Measurements from ENCODE around the gene NFIC. TPM values are rescaled to one million over a fixed set of nuclear protein-coding genes. Genes with fewer than 3 reads are reported as not detected.

The NFIC gene
- total and polyA plus RNA-seq, 2 of the 4 experiments (the other 2 are of a cell fraction), result 21.9 to 32.1 TPM

- peaks cover 9% of the 10 kb centered on the region; the same call in 1 of the 2 replicates for H3K9me1 ChIP-seq (ENCODE audit: insufficient read depth, low read length)
- ATAC-seq (ENCODE audit: low read depth) (no peak), DNase-seq (peak; percentile 78)
- no peak overlapping the region for H3K56ac ChIP-seq (ENCODE audit: extremely low read depth, insufficient read depth, low read length)
- H3K9me3 ChIP-seq (ENCODE audit: control insufficient read depth, insufficient read depth, low read length), result no peaks in the 10 kb centered on the region
- no peaks in the 10 kb centered on the region for H3K27me3 ChIP-seq (ENCODE audit: control insufficient read depth, insufficient read depth, low read length)
- in situ Hi-C loops (cut with MboI; ENCODE audit: low sequenced_read_pairs) (no loop called here), intact Hi-C loops (cut with micrococcal nuclease) (no loop called here), dilution Hi-C loops (cut with HindIII; ENCODE audit: low sequenced_read_pairs, unreplicated experiment) (no loop called here)
- H3K79me1 ChIP-seq (ENCODE audit: low read depth in 1 of 2, low read length in 2 of 2), result peaks cover 8 to 44% of the 10 kb centered on the region in 2 experiments; a peak in 3 of 4 replicates
- no peak overlapping the region for H3K4ac ChIP-seq (ENCODE audit: low read depth, low read length)
- H4K20me1 ChIP-seq (ENCODE audit: insufficient read depth, low read length), result peaks cover 9% of the 10 kb centered on the region
- H2BK20ac ChIP-seq (ENCODE audit: low read depth, low read length), result no peak overlapping the region
- H3K27ac ChIP-seq (ENCODE audit: insufficient read depth, low read length), result no peak overlapping the region
- H3K4me2 ChIP-seq (ENCODE audit: low read depth, low read length), result no peak overlapping the region
- BruUV-seq (replicated peaks), result no TSS peak
- peak overlapping the region; percentile 76 for H2AFZ ChIP-seq (replicated peaks; ENCODE audit: low read length, poor library complexity)
- H2BK5ac ChIP-seq (ENCODE audit: low read depth, low read length, poor library complexity, severe bottlenecking), result no peak overlapping the region
- peak overlapping the region; percentile 50; the same call in 1 of the 2 replicates for H2AK5ac ChIP-seq (ENCODE audit: low read depth, low read length)
- WGBS, 2 experiments (ENCODE audit: extremely low coverage in 2 of 2, insufficient read length in 1 of 2), result 78% methylated on average over 4 of the region's 13 CpGs; no CpG with 5 or more reads in 1 of the 2 experiments
- CTCF ChIA-PET, result no interaction called here
- 0 out of 4 replicates have a peak overlapping the region, but pooled peaks of 1 of the 2 experiments have one; percentile 28 for H4K8ac ChIP-seq (ENCODE audit: low read depth in 2 of 2, low read length in 2 of 2)
- no peak overlapping the region for H3K9ac ChIP-seq (ENCODE audit: low read depth, low read length)
- no peak overlapping the region for H4K91ac ChIP-seq (ENCODE audit: insufficient read depth, low read depth, low read length)
- no peak overlapping the region for H3K23ac ChIP-seq (ENCODE audit: low read depth, low read length)
- H3K18ac ChIP-seq (ENCODE audit: low read depth, low read length), result no peak overlapping the region
- H3K4me3 ChIP-seq (ENCODE audit: insufficient read depth, low read depth, low read length), result no peak overlapping the region
- H3K36me3 ChIP-seq (ENCODE audit: control insufficient read depth, insufficient read depth, low read length), result no peaks in the 10 kb centered on the region
- H2BK15ac ChIP-seq (ENCODE audit: low read depth, low read length), result no peak overlapping the region; the same call in 2 of the 3 replicates
- H4K5ac ChIP-seq (ENCODE audit: low read depth, low read length), result no peak overlapping the region
- no peak for TF ChIP-seq RCOR1 (IDR thresholded peaks at IDR 0.05; ENCODE audit: insufficient replicate concordance, low read length)
- TF ChIP-seq CEBPB (IDR thresholded peaks at IDR 0.05; ENCODE audit: low read depth, low read length), result no peak
- peak; percentile 44; the same call in 1 of the 2 replicates for TF ChIP-seq MAFK (IDR thresholded peaks at IDR 0.05; ENCODE audit: low read depth, low read length)
- TF ChIP-seq SMC3 (IDR thresholded peaks at IDR 0.05; ENCODE audit: low read depth, low read length), result no peak
- no peak overlapping the region for H2BK120ac ChIP-seq (ENCODE audit: low read depth, low read length)
- peaks cover 5% of the 10 kb centered on the region; the same call in 1 of the 2 replicates for H3K4me1 ChIP-seq (ENCODE audit: control insufficient read depth, insufficient read depth, low read length)
- peak overlapping the region; percentile 88 for H2AK9ac ChIP-seq (replicated peaks; ENCODE audit: low read depth, low read length, poor library complexity)
- H3K14ac ChIP-seq (replicated peaks; ENCODE audit: low read depth, low read length), result no peak overlapping the region
- POLR2A ChIA-PET (ENCODE audit: unreplicated experiment), result no interaction called here
These were observed 136.7 kb downstream of the NFIC start for GRCh38 chr19:3503036-3503572.
